Neural crest cell (in vitro differentiated cells): Measurements from ENCODE around the gene TICAM2. TPM values are rescaled to one million over a fixed set of nuclear protein-coding genes. Genes with fewer than 3 reads are reported as not detected.

Experiments used
- DNase-seq: peaks from one replicate; pipeline ENCODE4 v3.0.0; 2021; ENCODE audit warnings: low read depth, mixed read lengths, low spot score
- H3K27ac Mint-ChIP-seq: one replicate; pipeline ENCODE4 v1.8.0; 2021; ENCODE audit warnings: mild to moderate bottlenecking, mixed read lengths; ENCODE audit not compliant: unreplicated experiment
- H3K27me3 Mint-ChIP-seq: 2 replicates; pipeline ENCODE4 v1.8.0; 2021; ENCODE audit warnings: low read depth, mild to moderate bottlenecking, mixed read lengths
- H3K36me3 Mint-ChIP-seq: 2 replicates; pipeline ENCODE4 v1.8.0; 2021; ENCODE audit warnings: low read depth, mild to moderate bottlenecking, mixed read lengths
- H3K4me1 Mint-ChIP-seq: 2 replicates; pipeline ENCODE4 v1.8.0; 2021; ENCODE audit warnings: mixed read lengths
- H3K4me3 Mint-ChIP-seq: one replicate; pipeline ENCODE4 v1.8.0; 2021; ENCODE audit warnings: mild to moderate bottlenecking, mixed read lengths
- H3K9me3 Mint-ChIP-seq: 2 replicates; pipeline ENCODE4 v1.8.0; 2021; ENCODE audit warnings: mixed read lengths
- total RNA-seq: library from RNA; stranded (reverse); gene quantifications from 2 replicates; pipeline ENCODE4 v1.2.1, GENCODE V29; 2021
- TF ChIP-seq, protein P1 (sequence below): fragments of 200-600 bp; sonication (generic); conservative IDR thresholded peaks from 2 replicates; pipeline ENCODE4 v1.5.0; 2021; ENCODE audit warnings: antibody characterized with exemption, mild to moderate bottlenecking

The TICAM2 gene
- total RNA-seq, 1 donor from 2014 or later, result 1.9 TPM

DNA sequence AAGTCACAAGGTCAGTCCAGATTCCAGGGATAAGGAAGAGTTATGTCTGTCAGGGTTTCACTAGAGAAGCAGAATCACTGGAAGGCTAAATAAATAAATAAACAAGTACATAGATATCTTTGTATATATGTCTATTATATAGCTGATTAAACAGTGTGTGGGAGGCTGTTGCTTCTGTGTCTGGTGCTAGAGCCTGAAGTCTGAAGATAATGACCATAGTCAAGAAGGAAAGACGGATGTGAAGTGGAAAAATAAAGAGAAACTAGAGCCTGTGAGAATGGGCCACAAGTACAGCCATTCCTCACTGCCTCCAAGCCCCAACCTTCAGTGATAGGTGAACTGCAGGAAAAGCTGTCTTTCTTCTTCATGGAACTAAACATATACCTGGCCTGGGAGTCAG is 27.6 kb upstream of the TICAM2 start:
- H3K27ac Mint-ChIP-seq, result no peak overlapping the region
- no peaks in the 10 kb centered on the region for H3K36me3 Mint-ChIP-seq
- H3K27me3 Mint-ChIP-seq, result no peaks in the 10 kb centered on the region
- peaks cover 13% of the 10 kb centered on the region for H3K4me1 Mint-ChIP-seq
- TF ChIP-seq, protein P1, sequence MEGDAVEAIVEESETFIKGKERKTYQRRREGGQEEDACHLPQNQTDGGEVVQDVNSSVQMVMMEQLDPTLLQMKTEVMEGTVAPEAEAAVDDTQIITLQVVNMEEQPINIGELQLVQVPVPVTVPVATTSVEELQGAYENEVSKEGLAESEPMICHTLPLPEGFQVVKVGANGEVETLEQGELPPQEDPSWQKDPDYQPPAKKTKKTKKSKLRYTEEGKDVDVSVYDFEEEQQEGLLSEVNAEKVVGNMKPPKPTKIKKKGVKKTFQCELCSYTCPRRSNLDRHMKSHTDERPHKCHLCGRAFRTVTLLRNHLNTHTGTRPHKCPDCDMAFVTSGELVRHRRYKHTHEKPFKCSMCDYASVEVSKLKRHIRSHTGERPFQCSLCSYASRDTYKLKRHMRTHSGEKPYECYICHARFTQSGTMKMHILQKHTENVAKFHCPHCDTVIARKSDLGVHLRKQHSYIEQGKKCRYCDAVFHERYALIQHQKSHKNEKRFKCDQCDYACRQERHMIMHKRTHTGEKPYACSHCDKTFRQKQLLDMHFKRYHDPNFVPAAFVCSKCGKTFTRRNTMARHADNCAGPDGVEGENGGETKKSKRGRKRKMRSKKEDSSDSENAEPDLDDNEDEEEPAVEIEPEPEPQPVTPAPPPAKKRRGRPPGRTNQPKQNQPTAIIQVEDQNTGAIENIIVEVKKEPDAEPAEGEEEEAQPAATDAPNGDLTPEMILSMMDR, result no peak
- H3K9me3 Mint-ChIP-seq, result no peaks in the 10 kb centered on the region
- DNase-seq, result no peak
- no peak overlapping the region for H3K4me3 Mint-ChIP-seq

DNA sequence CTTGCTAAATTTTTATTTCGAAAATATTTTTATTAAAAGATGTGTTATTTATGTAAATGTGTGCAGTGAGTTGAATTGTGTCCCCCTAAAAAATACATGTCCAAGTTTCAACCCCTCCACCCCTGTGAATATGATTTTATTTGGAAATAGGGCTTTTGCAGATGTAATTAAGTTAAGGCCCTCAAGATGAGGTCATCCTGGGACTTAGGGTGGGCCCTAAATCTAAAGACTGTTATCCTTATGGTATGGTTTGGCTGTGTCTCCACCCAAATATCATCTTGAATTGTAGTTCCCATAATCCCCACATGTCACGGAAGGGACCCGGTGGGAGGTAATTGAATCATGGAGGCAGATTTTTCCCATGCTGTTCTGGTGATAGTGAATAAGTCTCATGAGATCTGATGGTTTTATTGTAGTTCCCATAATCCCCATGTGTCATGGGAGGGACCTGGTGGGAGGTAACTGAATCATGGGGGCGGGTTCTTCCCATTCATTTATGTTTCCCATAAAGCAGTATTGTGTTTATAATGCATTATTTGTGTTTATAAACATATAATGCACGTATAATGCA is 25.1 kb upstream of the TICAM2 start:
- no peaks in the 10 kb centered on the region for H3K27me3 Mint-ChIP-seq
- peak overlapping the region; percentile 63 for H3K4me3 Mint-ChIP-seq
- TF ChIP-seq, protein P1, result no peak
- H3K27ac Mint-ChIP-seq, result no peak overlapping the region
- no peaks in the 10 kb centered on the region for H3K9me3 Mint-ChIP-seq
- H3K4me1 Mint-ChIP-seq, result peaks cover 12% of the 10 kb centered on the region
- no peak for DNase-seq
- peaks cover under 1% of the 10 kb centered on the region for H3K36me3 Mint-ChIP-seq

DNA sequence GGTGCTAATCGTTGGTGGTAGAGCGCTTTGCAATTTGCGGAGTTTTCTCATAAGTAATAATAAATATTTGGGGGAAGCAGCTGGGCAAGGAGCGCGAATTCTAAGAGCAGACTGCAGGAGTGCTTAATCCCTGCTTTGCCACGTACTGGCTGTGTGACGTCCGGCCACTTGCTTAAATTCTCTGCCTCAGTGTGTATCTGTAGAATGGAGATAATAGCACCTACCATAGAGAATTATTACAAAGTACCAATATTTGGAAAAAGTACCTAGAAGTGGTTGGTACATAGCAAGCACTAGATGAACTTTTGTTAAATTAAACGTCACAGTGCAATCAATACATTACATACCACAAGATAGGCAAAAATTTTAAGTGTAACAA is 24.2 kb upstream of the TICAM2 start:
- no peaks in the 10 kb centered on the region for H3K27me3 Mint-ChIP-seq
- H3K36me3 Mint-ChIP-seq, result peaks cover 4% of the 10 kb centered on the region
- H3K4me1 Mint-ChIP-seq, result peaks cover 19% of the 10 kb centered on the region
- TF ChIP-seq, protein P1, result peak; percentile 4
- no peak overlapping the region for H3K4me3 Mint-ChIP-seq
- H3K9me3 Mint-ChIP-seq, result no peaks in the 10 kb centered on the region
- H3K27ac Mint-ChIP-seq, result peak overlapping the region; percentile 97
- no peak for DNase-seq

DNA sequence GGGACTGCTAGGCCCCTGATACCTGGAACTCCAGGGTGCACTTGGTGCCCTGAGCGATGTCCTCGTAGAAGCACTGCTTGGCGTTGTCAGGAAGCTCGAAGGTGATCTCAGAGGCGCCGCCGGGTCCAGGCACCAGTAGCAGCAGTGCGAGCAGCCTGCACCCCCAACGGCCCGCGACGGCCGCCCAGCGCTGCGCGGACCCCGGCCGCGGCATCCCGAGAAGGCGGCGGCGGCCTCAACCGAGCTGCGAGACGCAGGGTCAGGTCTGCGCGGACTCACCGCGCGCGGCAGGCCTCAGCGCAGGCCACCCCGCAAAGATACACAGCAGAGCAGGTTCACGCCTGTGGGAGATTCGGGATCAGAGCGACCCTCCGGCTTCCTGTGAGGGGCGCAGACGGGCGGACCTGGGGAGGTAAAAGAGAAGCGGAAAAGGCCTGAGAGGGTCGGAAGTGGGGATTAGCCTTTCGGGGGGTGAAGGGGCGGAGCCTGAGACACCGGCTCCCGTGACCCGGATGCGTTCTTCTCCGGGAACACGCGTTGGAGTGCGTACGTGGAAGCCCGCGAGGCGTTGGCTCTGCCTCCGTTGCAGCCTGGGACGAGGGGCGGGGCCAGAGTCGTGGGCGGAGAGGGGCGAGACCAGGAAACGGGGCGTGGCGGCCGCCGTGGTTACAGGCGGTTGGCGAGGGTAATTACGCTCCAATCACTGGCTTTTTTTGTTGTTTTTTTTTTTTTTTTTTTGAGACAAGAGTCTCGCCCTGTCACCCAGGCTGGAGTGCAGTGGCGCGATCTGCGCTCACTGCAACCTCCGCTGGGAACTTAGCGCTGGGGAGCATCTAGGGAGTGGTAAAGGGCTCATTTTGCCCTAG is 23.5 kb upstream of the TICAM2 start, which contains the start of gene TMED7:
Gene TMED7 (minus strand): TSS at position 458 of the 866 bp plus-strand sequence. CDS start 244 bp downstream, at position 214.
- Mint-ChIP-seq H3K36me3 (peaks cover 4% of the 10 kb centered on the region), H3K27ac (peak within 1 kb of the TSS; percentile 97), H3K27me3 (no peaks in the 10 kb centered on the region), H3K4me1 (peaks cover 21% of the 10 kb centered on the region), H3K9me3 (no peaks in the 10 kb centered on the region), H3K4me3 (no peak within 1 kb of the TSS)
- peak; percentile 99 for DNase-seq
- TF ChIP-seq, protein P1, result peak; percentile 31

DNA sequence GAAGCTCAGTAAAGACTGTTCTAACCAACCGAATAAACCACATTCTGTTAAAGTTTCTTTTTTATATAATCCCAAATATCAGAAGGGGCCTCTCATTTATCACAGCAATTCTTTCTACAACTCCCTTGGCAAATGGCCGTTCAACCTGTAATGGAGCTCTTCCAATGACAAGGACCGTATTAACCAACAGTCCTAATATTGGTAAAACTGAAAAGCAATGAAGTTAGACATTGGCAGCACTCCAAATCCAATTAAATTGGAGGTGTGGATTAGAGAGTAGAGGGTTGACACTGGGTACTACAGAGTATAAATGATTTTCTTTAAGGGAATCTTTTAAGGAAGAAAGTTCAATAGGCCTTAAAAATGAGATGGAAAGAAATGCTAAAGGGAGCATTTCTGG is 22.7 kb upstream of the TICAM2 start:
- Mint-ChIP-seq H3K9me3 (no peaks in the 10 kb centered on the region), H3K36me3 (peaks cover 4% of the 10 kb centered on the region), H3K4me3 (no peak overlapping the region), H3K27ac (no peak overlapping the region), H3K4me1 (peaks cover 21% of the 10 kb centered on the region), H3K27me3 (no peaks in the 10 kb centered on the region)
- no peak for DNase-seq
- TF ChIP-seq, protein P1, result no peak
